Measurements from ENCODE around the gene CEP68. TPM values are rescaled to one million over a fixed set of nuclear protein-coding genes. Genes with fewer than 3 reads are reported as not detected.
A peak's percentile ranks its signal among the peaks of the same experiment; 100 is the strongest.

Gene CEP68
- total RNA-seq, 2 donors from 2014 or later, result 12.5 to 12.7 TPM

DNA sequence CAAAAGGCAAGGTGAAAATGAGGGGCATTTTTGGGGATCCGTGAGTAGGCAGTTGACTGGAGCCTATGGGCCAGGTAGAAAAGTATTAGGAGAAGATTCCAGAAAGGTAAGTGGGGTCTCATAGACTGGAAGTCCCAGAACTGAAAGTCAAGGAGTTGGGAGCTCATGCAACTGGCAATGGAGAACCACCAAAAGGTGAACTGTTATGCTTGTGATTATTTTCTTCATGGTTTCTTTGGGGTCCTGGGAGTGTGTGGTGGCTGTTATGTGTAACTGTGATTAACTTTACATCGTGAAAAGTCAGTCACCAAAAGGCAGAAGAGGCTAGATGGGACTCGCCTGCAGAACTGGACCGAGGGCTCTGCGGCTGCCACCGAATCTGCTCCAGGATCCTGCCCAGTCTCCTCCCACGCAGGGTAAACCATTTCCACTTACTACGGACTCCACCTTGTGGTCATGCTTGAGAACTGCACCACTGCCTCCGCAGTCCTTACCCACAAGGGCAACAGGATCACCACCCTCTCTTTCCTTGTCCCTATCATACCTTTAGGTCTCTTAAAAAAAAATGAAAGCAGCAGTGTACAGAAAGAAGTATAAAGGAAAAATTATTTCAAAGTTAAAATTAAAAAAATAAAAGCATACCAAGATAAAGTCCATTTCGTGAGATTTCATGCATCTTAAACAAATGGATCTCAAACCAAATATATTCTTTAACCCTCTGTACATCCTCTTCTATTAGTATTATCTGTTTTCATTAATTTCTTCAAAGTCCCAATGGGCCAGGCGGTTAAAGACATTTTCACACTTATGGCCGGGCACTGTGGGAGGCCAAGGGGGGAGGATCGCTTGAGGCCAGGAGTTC lies 15.6 kb upstream of the CEP68 start:
- H3K36me3 ChIP-seq, result no peaks in the 10 kb centered on the region
- TF ChIP-seq, protein P1, sequence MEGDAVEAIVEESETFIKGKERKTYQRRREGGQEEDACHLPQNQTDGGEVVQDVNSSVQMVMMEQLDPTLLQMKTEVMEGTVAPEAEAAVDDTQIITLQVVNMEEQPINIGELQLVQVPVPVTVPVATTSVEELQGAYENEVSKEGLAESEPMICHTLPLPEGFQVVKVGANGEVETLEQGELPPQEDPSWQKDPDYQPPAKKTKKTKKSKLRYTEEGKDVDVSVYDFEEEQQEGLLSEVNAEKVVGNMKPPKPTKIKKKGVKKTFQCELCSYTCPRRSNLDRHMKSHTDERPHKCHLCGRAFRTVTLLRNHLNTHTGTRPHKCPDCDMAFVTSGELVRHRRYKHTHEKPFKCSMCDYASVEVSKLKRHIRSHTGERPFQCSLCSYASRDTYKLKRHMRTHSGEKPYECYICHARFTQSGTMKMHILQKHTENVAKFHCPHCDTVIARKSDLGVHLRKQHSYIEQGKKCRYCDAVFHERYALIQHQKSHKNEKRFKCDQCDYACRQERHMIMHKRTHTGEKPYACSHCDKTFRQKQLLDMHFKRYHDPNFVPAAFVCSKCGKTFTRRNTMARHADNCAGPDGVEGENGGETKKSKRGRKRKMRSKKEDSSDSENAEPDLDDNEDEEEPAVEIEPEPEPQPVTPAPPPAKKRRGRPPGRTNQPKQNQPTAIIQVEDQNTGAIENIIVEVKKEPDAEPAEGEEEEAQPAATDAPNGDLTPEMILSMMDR (IDR thresholded peaks at IDR 0.05), result peak; percentile 90 to 98
- H3K27me3 ChIP-seq, result no peaks in the 10 kb centered on the region
- no peak overlapping the region for H3K27ac ChIP-seq
- H3K9me3 ChIP-seq, result no peaks in the 10 kb centered on the region
- H3K4me3 ChIP-seq, result peak overlapping the region in 1 of 2 donors; percentile 27
- peak; percentile 92 for DNase-seq (ENCODE audit: low spot score)
- no peaks in the 10 kb centered on the region for H3K4me1 ChIP-seq

DNA sequence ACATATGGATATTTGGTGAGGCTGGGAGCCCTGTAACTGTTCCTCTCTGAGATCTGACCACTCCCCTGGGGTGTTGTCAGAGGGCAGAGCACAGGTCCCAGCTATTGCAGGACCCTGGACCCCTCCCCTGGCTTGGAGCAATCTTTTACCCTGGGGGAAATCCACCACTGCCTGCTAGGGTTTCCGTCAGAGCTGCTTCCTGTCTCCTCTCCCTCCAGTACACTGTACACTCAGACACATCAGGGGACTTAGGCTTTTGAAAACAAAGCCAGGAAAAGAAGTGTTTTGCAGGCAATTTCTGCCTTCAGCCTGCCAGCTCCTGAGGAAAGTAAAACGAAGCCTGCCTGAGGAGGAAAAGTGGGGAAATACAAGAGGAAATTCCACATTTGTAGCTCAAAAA lies 13.2 kb upstream of the CEP68 start:
- TF ChIP-seq, protein P1 (IDR thresholded peaks at IDR 0.05), result no peak
- no peaks in the 10 kb centered on the region for H3K36me3 ChIP-seq
- H3K4me3 ChIP-seq, result no peak overlapping the region
- no peaks in the 10 kb centered on the region for H3K4me1 ChIP-seq
- no peak overlapping the region for H3K27ac ChIP-seq
- no peaks in the 10 kb centered on the region for H3K9me3 ChIP-seq
- no peaks in the 10 kb centered on the region for H3K27me3 ChIP-seq
- no peak for DNase-seq (ENCODE audit: low spot score)

DNA sequence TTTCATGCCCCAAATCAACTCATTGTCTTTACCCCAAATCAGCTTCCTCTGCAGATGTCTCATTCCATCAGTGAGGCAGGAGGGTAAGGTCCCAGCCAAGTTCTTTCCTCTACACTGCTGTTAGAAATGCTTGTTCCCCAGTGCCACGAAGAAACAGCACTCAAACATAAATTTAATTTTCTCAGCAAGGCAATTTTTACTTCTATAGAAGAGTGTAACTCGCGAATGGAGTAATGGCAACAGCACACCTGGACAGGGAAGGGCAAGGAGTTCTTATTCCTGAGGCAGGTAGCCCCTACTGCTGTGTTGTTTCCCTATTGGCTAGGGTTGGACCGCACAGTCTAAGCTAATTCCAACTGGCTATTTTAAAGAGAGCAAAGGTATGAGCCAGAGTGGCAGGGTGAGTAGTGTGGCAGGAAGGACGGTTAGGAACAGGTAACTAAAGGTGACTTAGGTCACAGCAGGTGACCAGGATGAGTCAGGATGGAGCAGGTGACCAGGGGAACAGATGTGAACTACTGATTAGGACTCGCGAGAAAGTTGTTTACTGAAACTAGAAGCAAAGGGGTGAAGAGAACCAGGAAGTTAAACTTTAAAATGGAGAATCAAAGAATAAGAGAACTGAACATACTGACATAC lies 12.0 kb upstream of the CEP68 start:
- H3K4me1 ChIP-seq, result no peaks in the 10 kb centered on the region
- H3K36me3 ChIP-seq, result no peaks in the 10 kb centered on the region
- no peak overlapping the region for H3K4me3 ChIP-seq
- DNase-seq (ENCODE audit: low spot score), result no peak
- TF ChIP-seq, protein P1 (IDR thresholded peaks at IDR 0.05), result no peak
- no peak overlapping the region for H3K27ac ChIP-seq
- no peaks in the 10 kb centered on the region for H3K27me3 ChIP-seq
- no peaks in the 10 kb centered on the region for H3K9me3 ChIP-seq

DNA sequence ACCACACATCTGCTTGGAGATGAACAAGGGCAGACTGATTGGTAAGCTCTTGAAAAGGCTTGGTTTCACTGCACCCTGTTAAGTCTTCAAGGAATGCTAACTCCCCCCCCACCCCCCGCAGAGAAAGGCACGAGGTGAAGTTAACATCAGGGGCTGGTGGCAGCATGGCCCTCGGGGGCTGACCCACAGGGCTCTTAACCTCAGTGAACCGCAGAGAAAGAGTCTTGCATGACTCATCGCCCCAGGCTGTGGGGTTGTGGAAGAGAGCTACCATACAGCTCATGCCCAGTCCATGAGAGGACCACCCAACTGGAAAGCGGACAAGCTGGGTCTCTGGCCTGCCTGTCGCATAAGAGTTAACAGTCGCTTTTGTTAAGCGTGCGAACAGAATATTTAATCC lies 10.6 kb upstream of the CEP68 start:
- no peak overlapping the region for H3K27ac ChIP-seq
- no peak overlapping the region for H3K4me3 ChIP-seq
- H3K4me1 ChIP-seq, result no peaks in the 10 kb centered on the region
- TF ChIP-seq, protein P1 (IDR thresholded peaks at IDR 0.05), result no peak
- no peaks in the 10 kb centered on the region for H3K36me3 ChIP-seq
- DNase-seq (ENCODE audit: low spot score), result no peak
- H3K27me3 ChIP-seq, result no peaks in the 10 kb centered on the region
- no peaks in the 10 kb centered on the region for H3K9me3 ChIP-seq

DNA sequence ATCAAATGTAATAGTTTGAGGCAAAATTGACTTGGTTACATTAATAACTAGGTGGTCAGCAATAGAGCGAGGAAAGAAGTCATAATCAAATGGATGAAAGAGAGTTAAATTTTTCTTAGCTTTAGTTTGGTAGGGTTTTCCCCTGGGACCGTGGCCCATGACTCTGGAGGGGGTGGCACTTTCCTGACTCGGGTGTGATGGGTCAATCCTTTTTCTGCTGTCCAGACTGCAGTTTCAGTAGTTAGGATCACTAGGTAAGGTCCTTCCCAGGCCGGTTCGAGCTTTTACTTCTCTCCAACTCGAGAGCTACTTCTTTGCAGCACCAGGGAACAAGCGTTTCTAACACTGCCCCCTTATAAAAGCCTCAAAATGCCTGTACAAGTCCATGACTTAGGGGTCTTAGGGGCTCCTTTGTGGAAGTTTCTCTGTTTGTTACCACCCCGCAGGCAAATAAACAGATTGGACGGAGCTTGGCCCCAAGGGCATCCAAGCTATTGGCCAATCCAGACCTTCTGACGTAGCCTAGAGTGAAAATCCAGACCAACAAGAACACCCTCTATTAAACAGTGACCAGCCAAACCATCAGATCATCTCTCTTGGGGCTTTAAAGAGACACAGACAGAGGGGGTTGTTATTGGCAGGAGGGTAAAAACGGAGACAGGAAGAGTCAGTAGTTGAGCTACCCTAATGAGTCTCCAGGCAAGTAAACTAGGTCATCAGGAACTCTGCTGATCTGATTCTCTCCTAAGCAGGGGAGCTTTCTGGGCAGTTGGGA lies 9.4 kb upstream of the CEP68 start:
- Histone ChIP-seq H3K4me3 (no peak overlapping the region), H3K27ac (peak overlapping the region; percentile 32 to 56)

More for the DNA sequence above, 9.4 kb upstream of the CEP68 start:
- H3K36me3 ChIP-seq, result no peaks in the 10 kb centered on the region
- no peak for DNase-seq (ENCODE audit: low spot score)
- no peaks in the 10 kb centered on the region for H3K27me3 ChIP-seq
- no peaks in the 10 kb centered on the region for H3K4me1 ChIP-seq
- H3K9me3 ChIP-seq, result no peaks in the 10 kb centered on the region
- TF ChIP-seq, protein P1 (IDR thresholded peaks at IDR 0.05), result no peak
